ENCODE results near the gene HDHD2.

The HDHD2 gene

DNA sequence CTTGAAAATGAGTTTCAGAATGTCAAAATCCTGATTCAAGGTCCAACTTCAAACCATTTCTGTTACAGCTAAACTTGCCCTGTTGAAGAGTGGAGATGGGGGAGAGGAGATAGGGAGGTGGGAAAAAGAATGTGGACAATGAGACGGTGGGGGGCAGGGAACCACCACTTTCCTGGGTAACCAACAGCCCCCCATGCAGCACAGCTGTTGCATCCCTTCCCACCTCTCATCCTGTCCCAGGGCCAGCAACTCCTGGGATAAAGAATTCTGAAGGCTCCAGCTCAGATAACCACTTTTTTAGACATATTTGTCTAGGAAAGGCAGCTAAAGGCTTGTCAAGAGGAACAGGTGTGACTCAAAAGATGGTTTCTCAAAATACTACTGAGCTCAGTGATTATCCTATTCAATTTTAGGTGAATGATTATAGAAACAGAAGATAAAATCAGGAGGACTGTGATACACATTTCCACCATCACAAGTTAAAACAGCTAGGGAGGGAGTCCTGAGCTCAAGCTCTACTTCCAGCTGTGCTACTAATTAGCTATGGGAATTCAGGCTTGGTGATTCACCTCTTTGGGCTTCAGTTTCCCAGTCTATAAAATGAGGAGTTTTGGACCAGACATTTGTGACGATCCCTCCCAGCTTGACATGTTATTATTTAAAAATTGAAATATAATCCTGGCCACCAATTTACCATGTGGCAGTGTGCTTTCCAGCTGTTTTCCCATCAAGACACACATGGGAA is 36.3 kb downstream of the HDHD2 start:
- Histone ChIP-seq H3K27me3 (replicated peaks; ENCODE audit: insufficient read depth, low read length) (no peaks in the 10 kb centered on the region), H3K9ac (ENCODE audit: low read length) (no peak overlapping the region)

DNA sequence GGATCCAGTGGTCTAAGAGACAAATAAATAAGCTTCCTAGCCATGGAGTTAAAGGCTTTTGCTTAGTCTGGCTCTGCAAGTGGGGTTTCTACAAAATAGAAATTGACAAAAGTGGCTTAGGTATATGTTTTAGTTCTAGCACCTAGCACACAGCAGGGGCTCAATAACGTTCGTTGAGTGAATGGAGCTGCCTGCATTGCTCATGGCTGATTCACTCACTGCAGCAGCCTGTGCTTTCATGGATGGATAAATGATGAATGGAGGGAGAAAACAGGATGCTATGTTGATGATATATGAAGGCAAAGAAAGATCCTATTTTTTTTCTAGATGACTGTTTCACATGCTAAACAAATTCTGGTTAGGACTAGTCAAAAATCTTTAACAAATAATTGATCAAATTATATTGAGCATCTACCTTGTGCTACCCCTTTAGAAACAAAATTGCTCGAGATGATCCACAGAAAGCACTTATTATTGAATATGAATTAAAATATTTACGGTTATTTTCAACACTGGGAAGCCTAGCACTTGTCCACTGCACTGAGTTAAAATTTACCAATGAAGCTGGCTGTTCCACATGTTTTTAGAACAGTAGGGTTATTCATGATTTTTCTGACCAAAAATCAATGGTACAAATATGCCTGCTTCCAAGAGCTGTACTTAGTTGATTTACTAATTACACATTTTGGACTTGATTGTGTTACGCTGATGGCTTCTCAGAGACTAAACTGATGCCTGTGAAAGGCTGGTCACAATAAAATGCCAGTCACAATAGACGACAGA is 39.6 kb downstream of the HDHD2 start:
- TF ChIP-seq, protein P1, sequence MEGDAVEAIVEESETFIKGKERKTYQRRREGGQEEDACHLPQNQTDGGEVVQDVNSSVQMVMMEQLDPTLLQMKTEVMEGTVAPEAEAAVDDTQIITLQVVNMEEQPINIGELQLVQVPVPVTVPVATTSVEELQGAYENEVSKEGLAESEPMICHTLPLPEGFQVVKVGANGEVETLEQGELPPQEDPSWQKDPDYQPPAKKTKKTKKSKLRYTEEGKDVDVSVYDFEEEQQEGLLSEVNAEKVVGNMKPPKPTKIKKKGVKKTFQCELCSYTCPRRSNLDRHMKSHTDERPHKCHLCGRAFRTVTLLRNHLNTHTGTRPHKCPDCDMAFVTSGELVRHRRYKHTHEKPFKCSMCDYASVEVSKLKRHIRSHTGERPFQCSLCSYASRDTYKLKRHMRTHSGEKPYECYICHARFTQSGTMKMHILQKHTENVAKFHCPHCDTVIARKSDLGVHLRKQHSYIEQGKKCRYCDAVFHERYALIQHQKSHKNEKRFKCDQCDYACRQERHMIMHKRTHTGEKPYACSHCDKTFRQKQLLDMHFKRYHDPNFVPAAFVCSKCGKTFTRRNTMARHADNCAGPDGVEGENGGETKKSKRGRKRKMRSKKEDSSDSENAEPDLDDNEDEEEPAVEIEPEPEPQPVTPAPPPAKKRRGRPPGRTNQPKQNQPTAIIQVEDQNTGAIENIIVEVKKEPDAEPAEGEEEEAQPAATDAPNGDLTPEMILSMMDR (IDR thresholded peaks at IDR 0.05; ENCODE audit: low read length), result no peak
- Histone ChIP-seq H3K36me3 (replicated peaks; ENCODE audit: insufficient read depth, low read length) (no peaks in the 10 kb centered on the region), H4K20me1 (ENCODE audit: insufficient read depth, low read length) (no peaks in the 10 kb centered on the region)

More for the DNA sequence above, 36.3 kb downstream of the HDHD2 start:
- no peak overlapping the region for H3K4me3 ChIP-seq (ENCODE audit: low read length)
- no peak overlapping the region for H3K4me2 ChIP-seq (ENCODE audit: low read depth, low read length)
- H3K4me1 ChIP-seq (ENCODE audit: low read length), result no peaks in the 10 kb centered on the region
- TF ChIP-seq, protein P1 (IDR thresholded peaks at IDR 0.05; ENCODE audit: low read length), result no peak
- no peak for TF ChIP-seq EZH2phosphoT487 (IDR thresholded peaks at IDR 0.05; ENCODE audit: low read length)
- no peak overlapping the region for H2AFZ ChIP-seq (ENCODE audit: low read length)
- H3K79me2 ChIP-seq (ENCODE audit: low read length), result no peaks in the 10 kb centered on the region
- no peaks in the 10 kb centered on the region for H3K9me3 ChIP-seq (replicated peaks; ENCODE audit: insufficient read depth, low read length)
- DNase-seq, result no peak
- no peaks in the 10 kb centered on the region for H3K9me2 ChIP-seq (replicated peaks; ENCODE audit: insufficient read depth, low read length)
- H3K27ac ChIP-seq (ENCODE audit: low read length), result no peak overlapping the region
- no peaks in the 10 kb centered on the region for H3K36me3 ChIP-seq (replicated peaks; ENCODE audit: insufficient read depth, low read length)
- no peaks in the 10 kb centered on the region for H4K20me1 ChIP-seq (ENCODE audit: insufficient read depth, low read length)
- H3F3A ChIP-seq (ENCODE audit: insufficient read depth, low read length), result no peaks in the 10 kb centered on the region

DNA sequence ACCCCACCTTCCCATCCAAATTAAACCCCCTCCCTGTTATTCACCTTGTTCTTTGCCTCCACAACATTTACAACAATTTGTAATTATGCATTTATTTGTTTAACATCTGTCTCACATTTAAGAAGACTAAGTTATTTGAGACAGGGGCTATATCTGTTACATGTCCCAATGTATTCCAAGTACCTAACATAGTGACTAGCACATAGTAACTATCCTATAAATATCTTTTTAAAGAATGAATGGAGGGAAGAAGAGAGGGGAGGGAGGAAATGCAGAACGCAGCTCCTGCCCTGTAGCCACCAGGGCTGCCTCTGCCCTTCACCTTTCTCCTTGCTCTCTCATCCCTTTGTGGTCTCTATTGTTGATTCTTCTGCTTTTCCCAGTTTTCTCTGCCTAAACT is 40.6 kb downstream of the HDHD2 start:
- Histone ChIP-seq H3K4me1 (ENCODE audit: low read length) (no peaks in the 10 kb centered on the region), H3K9me3 (replicated peaks; ENCODE audit: insufficient read depth, low read length) (no peaks in the 10 kb centered on the region), H3K9me2 (replicated peaks; ENCODE audit: insufficient read depth, low read length) (no peaks in the 10 kb centered on the region), H2AFZ (ENCODE audit: low read length) (no peak overlapping the region), H3K27me3 (replicated peaks; ENCODE audit: insufficient read depth, low read length) (no peaks in the 10 kb centered on the region), H4K20me1 (ENCODE audit: insufficient read depth, low read length) (no peaks in the 10 kb centered on the region), H3K79me2 (ENCODE audit: low read length) (no peaks in the 10 kb centered on the region), H3K36me3 (replicated peaks; ENCODE audit: insufficient read depth, low read length) (no peaks in the 10 kb centered on the region), H3K27ac (ENCODE audit: low read length) (no peak overlapping the region), H3K4me3 (ENCODE audit: low read length) (no peak overlapping the region), H3F3A (ENCODE audit: insufficient read depth, low read length) (no peaks in the 10 kb centered on the region), H3K4me2 (ENCODE audit: low read depth, low read length) (no peak overlapping the region), H3K9ac (ENCODE audit: low read length) (no peak overlapping the region)
- TF ChIP-seq, protein P1 (IDR thresholded peaks at IDR 0.05; ENCODE audit: low read length), result no peak
- no peak for TF ChIP-seq EZH2 (optimal IDR thresholded peaks at IDR 0.05; ENCODE audit: low read depth, low read length)
- no peak for TF ChIP-seq EZH2phosphoT487 (IDR thresholded peaks at IDR 0.05; ENCODE audit: low read length)
- DNase-seq, result no peak

More for the DNA sequence above, 39.6 kb downstream of the HDHD2 start:
- Histone ChIP-seq H3K4me2 (ENCODE audit: low read depth, low read length) (no peak overlapping the region), H3K4me3 (ENCODE audit: low read length) (no peak overlapping the region), H3F3A (ENCODE audit: insufficient read depth, low read length) (no peaks in the 10 kb centered on the region), H3K4me1 (ENCODE audit: low read length) (no peaks in the 10 kb centered on the region), H3K9ac (ENCODE audit: low read length) (no peak overlapping the region), H3K27ac (ENCODE audit: low read length) (no peak overlapping the region), H3K79me2 (ENCODE audit: low read length) (no peaks in the 10 kb centered on the region), H3K9me2 (replicated peaks; ENCODE audit: insufficient read depth, low read length) (no peaks in the 10 kb centered on the region), H3K9me3 (replicated peaks; ENCODE audit: insufficient read depth, low read length) (no peaks in the 10 kb centered on the region), H2AFZ (ENCODE audit: low read length) (no peak overlapping the region), H3K27me3 (replicated peaks; ENCODE audit: insufficient read depth, low read length) (no peaks in the 10 kb centered on the region)
- no peak for DNase-seq

All from MM.1S (cell line).